Fibroblast of skin of scalp (primary cell): ENCODE measurements around the gene MUC6.

Experiments
- DNase-seq: peaks from one replicate; pipeline ENCODE4 v3.0.0-alpha.2; 2013

The MUC6 gene

GRCh38 chr11:1008001-1008802 is 28.3 kb downstream of the MUC6 start:
- DNase-seq = no peak

- DNase-seq = no peak
Measured at GRCh38 chr11:1007279-1007678, 29.2 kb downstream of the MUC6 start.

GRCh38 chr11:1006762-1007161 is 29.8 kb downstream of the MUC6 start:
- no peak for DNase-seq

GRCh38 chr11:1005928-1006327 is 30.6 kb downstream of the MUC6 start:
- no peak for DNase-seq

- no peak for DNase-seq
Measured at GRCh38 chr11:1003159-1003558, 33.4 kb downstream of the MUC6 start.

GRCh38 chr11:1002406-1002984 is 34.0 kb downstream of the MUC6 start:
- no peak for DNase-seq

GRCh38 chr11:1001617-1002405 is 34.7 kb downstream of the MUC6 start:
- no peak for DNase-seq

GRCh38 chr11:1000357-1001278 is 35.9 kb downstream of the MUC6 start:
- DNase-seq = no peak

- DNase-seq = no peak
Measured at GRCh38 chr11:999009-999408, 37.5 kb downstream of the MUC6 start.

- no peak for DNase-seq
Measured at GRCh38 chr11:997907-998306, 38.6 kb downstream of the MUC6 start.

GRCh38 chr11:996681-997080 is 39.8 kb downstream of the MUC6 start:
- DNase-seq = no peak

GRCh38 chr11:995752-996420 is 40.6 kb downstream of the MUC6 start:
- DNase-seq = no peak

GRCh38 chr11:995044-995751 is 41.3 kb downstream of the MUC6 start:
- DNase-seq = no peak

- DNase-seq = no peak
Measured at GRCh38 chr11:993632-994167, 42.8 kb downstream of the MUC6 start.

- DNase-seq = no peak
Measured at GRCh38 chr11:992577-992976, 43.9 kb downstream of the MUC6 start.

- DNase-seq = no peak
Measured at GRCh38 chr11:991711-992307, 44.7 kb downstream of the MUC6 start.

- DNase-seq = no peak
Measured at GRCh38 chr11:991034-991433, 45.5 kb downstream of the MUC6 start.

- DNase-seq = no peak
Measured at GRCh38 chr11:990101-990500, 46.4 kb downstream of the MUC6 start.

- DNase-seq = no peak
Measured at GRCh38 chr11:987671-988070, 48.8 kb downstream of the MUC6 start.

GRCh38 chr11:986952-987305 is 49.6 kb downstream of the MUC6 start:
- DNase-seq = no peak
